Body of pancreas (tissue), 4 donors: ENCODE data around the gene BMP6.

Experiments
- CTCF ChIP-seq, 7 experiments: fragments of 450-650 bp in 4 of 7; fragments of 200-600 bp in 3 of 7; sonication (generic) in 3 of 7; IDR thresholded peaks; one replicate each; pipeline ENCODE4 v1.5.1; 2016 to 2019; ENCODE audit warnings: antibody characterized with exemption in 7 of 7
- POLR2A ChIP-seq, 3 donors: fragments of 450-650 bp; IDR thresholded peaks; one replicate each; pipeline ENCODE4 v1.6.1; 2016; ENCODE audit warnings: antibody characterized with exemption in 3 of 3, mild to moderate bottlenecking in 2 of 3

- TF ChIP-seq CTCF (IDR thresholded peaks at IDR 0.05): no peak
- no peak for TF ChIP-seq POLR2A (IDR thresholded peaks at IDR 0.05)
Observed at GRCh38 chr6:7681449-7681848, 44.5 kb upstream of the BMP6 start.
